Uterus (tissue), 4 donors: Measurements from ENCODE around the gene PNMA8B. TPM values are rescaled to one million over a fixed set of nuclear protein-coding genes. Genes with fewer than 3 reads are reported as not detected.

ENCODE experiments used
- DNase-seq, 2 donors: peaks; one replicate each; pipeline ENCODE4 v3.0.0-alpha.2; 2019 to 2020
- H3K27ac ChIP-seq, 2 donors: fragments of 200-600 bp; sonication (generic); 1 replicate in 1 of 2; 2 replicates in 1 of 2; pipeline ENCODE4 v1.5.1; 2016 to 2018
- H3K27me3 ChIP-seq, 2 donors: fragments of 200-600 bp; sonication (generic); one replicate each; pipeline ENCODE4 v1.5.1; 2018 to 2019; ENCODE audit warnings: control low read depth in 1 of 2
- H3K36me3 ChIP-seq, 2 donors: fragments of 200-600 bp; sonication (generic); one replicate each; pipeline ENCODE4 v1.5.1; 2019; ENCODE audit warnings: control low read depth in 1 of 2
- H3K4me1 ChIP-seq, 2 donors: fragments of 200-600 bp; sonication (generic); one replicate each; pipeline ENCODE4 v1.5.1; 2018 to 2019; ENCODE audit warnings: control low read depth in 1 of 2
- H3K4me3 ChIP-seq, 2 donors: fragments of 200-600 bp; sonication (generic); 1 replicate in 1 of 2; 2 replicates in 1 of 2; pipeline ENCODE4 v1.5.1; 2018 to 2019; ENCODE audit warnings: mild to moderate bottlenecking in 1 of 2
- H3K9me3 ChIP-seq, 2 donors: fragments of 200-600 bp; sonication (generic); one replicate each; pipeline ENCODE4 v1.5.1; 2019; ENCODE audit warnings: control low read depth in 1 of 2
- CTCF ChIP-seq, 4 experiments: fragments of 200-600 bp in 2 of 4; fragments of 450-650 bp in 2 of 4; sonication (generic) in 2 of 4; IDR thresholded peaks; one replicate each; pipeline ENCODE4 v1.5.1; 2016 to 2019; ENCODE audit warnings: antibody characterized with exemption in 4 of 4, mild to moderate bottlenecking in 2 of 4, moderate library complexity in 1 of 4
- POLR2A ChIP-seq, 2 donors: fragments of 450-650 bp; IDR thresholded peaks; one replicate each; pipeline ENCODE4 v1.6.1; 2016; ENCODE audit warnings: antibody characterized with exemption in 2 of 2, mild to moderate bottlenecking in 1 of 2, moderate library complexity in 1 of 2
- intact Hi-C: fragments of 100-400 bp; cut with DNase I; formaldehyde crosslinking; loops from one replicate; pipeline ENCODE4 v1.15.1; 2023; ENCODE audit warnings: low total_unique reads
- total RNA-seq, 4 donors: library from RNA; depleted of rRNA in 3 of 4; stranded (reverse); fragments of >200 nt in 3 of 4; gene quantifications; one replicate each; pipeline versions ENCODE4 v1.1.0 to v1.2.4, GENCODE V29; 2014 to 2023
- donor health status: DM: yes; HTN: yes; CAD: no.

The PNMA8B gene
- total RNA-seq, 4 donors from 2014 or later: 2.2 to 7.9 (median 3.1) TPM; not detected in 1

GRCh38 chr19:46456930-46457329 lies 38.7 kb downstream of the PNMA8B start:
- no peaks in the 10 kb centered on the region for H3K9me3 ChIP-seq
- DNase-seq: no peak
- H3K27me3 ChIP-seq: no peaks in the 10 kb centered on the region
- no peaks in the 10 kb centered on the region for H3K36me3 ChIP-seq
- H3K4me3 ChIP-seq: no peak overlapping the region
- intact Hi-C loops: no loop called here
- TF ChIP-seq CTCF (IDR thresholded peaks at IDR 0.05): no peak
- TF ChIP-seq POLR2A (IDR thresholded peaks at IDR 0.05): no peak
- no peak overlapping the region for H3K27ac ChIP-seq
- H3K4me1 ChIP-seq: no peaks in the 10 kb centered on the region

- TF ChIP-seq POLR2A (IDR thresholded peaks at IDR 0.05) (no peak), CTCF (IDR thresholded peaks at IDR 0.05) (no peak)
- no peaks in the 10 kb centered on the region for H3K9me3 ChIP-seq
- intact Hi-C loops: no loop called here
- no peak overlapping the region for H3K27ac ChIP-seq
- no peaks in the 10 kb centered on the region for H3K27me3 ChIP-seq
- no peaks in the 10 kb centered on the region for H3K4me1 ChIP-seq
- no peaks in the 10 kb centered on the region for H3K36me3 ChIP-seq
- H3K4me3 ChIP-seq: no peak overlapping the region
- no peak for DNase-seq
Measured at GRCh38 chr19:46454244-46454643, 41.4 kb downstream of the PNMA8B start.

GRCh38 chr19:46453661-46454060 lies 42.0 kb downstream of the PNMA8B start:
- H3K36me3 ChIP-seq: no peaks in the 10 kb centered on the region
- no peaks in the 10 kb centered on the region for H3K9me3 ChIP-seq
- no peak for DNase-seq
- H3K4me1 ChIP-seq: no peaks in the 10 kb centered on the region
- no peaks in the 10 kb centered on the region for H3K27me3 ChIP-seq
- TF ChIP-seq POLR2A (IDR thresholded peaks at IDR 0.05): no peak
- TF ChIP-seq CTCF (IDR thresholded peaks at IDR 0.05): no peak
- H3K4me3 ChIP-seq: no peak overlapping the region
- H3K27ac ChIP-seq: no peak overlapping the region
- intact Hi-C loops: no loop called here

GRCh38 chr19:46452186-46452585 lies 43.5 kb downstream of the PNMA8B start:
- Histone ChIP-seq H3K27me3 (no peaks in the 10 kb centered on the region), H3K9me3 (no peaks in the 10 kb centered on the region), H3K27ac (no peak overlapping the region), H3K36me3 (no peaks in the 10 kb centered on the region), H3K4me3 (no peak overlapping the region), H3K4me1 (no peaks in the 10 kb centered on the region)
- no peak for DNase-seq
- TF ChIP-seq CTCF (IDR thresholded peaks at IDR 0.05): no peak
- intact Hi-C loops: no loop called here

- Histone ChIP-seq H3K27ac (no peak overlapping the region), H3K4me1 (no peaks in the 10 kb centered on the region), H3K9me3 (no peaks in the 10 kb centered on the region), H3K27me3 (no peaks in the 10 kb centered on the region), H3K36me3 (no peaks in the 10 kb centered on the region), H3K4me3 (no peak overlapping the region)
- DNase-seq: no peak
- no peak for TF ChIP-seq POLR2A (IDR thresholded peaks at IDR 0.05)
- TF ChIP-seq CTCF (IDR thresholded peaks at IDR 0.05): no peak
- intact Hi-C loops: no loop called here
Measured at GRCh38 chr19:46451352-46451751, 44.3 kb downstream of the PNMA8B start.
